IMR-90 (cell line): ENCODE data around the gene CA4. TPM values are rescaled to one million over a fixed set of nuclear protein-coding genes. Genes with fewer than 3 reads are reported as not detected.

ENCODE experiments used
- ATAC-seq: fragments of 200-7000 bp; cut with Tn5 transposase; 2 replicates; pipeline ENCODE4 v1.9.1; 2020; ENCODE audit warnings: low read depth, mild to moderate bottlenecking, moderate library complexity
- BruUV-seq: library from RNA; stranded (reverse); fragments of 400-500 nt; replicated peaks from 2 replicates; lab custom pipeline; 2021; lab: Mats Ljungman, UMichigan
- CTCF ChIA-PET: fragments of 300-600 bp; formaldehyde crosslinking; extraction: SDS; loops from one replicate; lab custom pipeline; 2021; ENCODE audit warnings: antibody characterized with exemption; lab: Yijun Ruan, JAX
- POLR2A ChIA-PET: fragments of 300-600 bp; sonication (Branson Sonifier 250); formaldehyde crosslinking; loops from one replicate; lab custom pipeline; 2022; ENCODE audit warnings: antibody characterized with exemption; ENCODE audit not compliant: unreplicated experiment; lab: Charles Lee
- DNase-seq: peaks from one replicate; pipeline ENCODE4 v3.0.0; 2013
- H2AFZ ChIP-seq: replicated peaks from 2 replicates; pipeline ENCODE3; 2013; ENCODE audit warnings: low read length, mild to moderate bottlenecking; ENCODE audit not compliant: poor library complexity
- H2AK5ac ChIP-seq: 2 replicates; pipeline ENCODE4 v1.6.1; 2013; ENCODE audit warnings: low read depth, low read length, inconsistent platforms
- H2AK9ac ChIP-seq: replicated peaks from 2 replicates; pipeline ENCODE3; 2013; ENCODE audit warnings: mild to moderate bottlenecking, low read depth, low read length, moderate library complexity; ENCODE audit not compliant: poor library complexity
- H2BK120ac ChIP-seq: 2 replicates; pipeline ENCODE4 v1.6.1; 2013; ENCODE audit warnings: low read depth, low read length, inconsistent platforms
- H2BK15ac ChIP-seq: 3 replicates; pipeline ENCODE4 v1.6.1; 2013; ENCODE audit warnings: low read depth, low read length, inconsistent platforms
- H2BK20ac ChIP-seq: 2 replicates; pipeline ENCODE4 v1.6.1; 2013; ENCODE audit warnings: low read depth, mild to moderate bottlenecking, inconsistent platforms, low read length, moderate library complexity
- H2BK5ac ChIP-seq: 2 replicates; pipeline ENCODE4 v1.6.1; 2013; ENCODE audit warnings: mild to moderate bottlenecking, low read depth, low read length, inconsistent platforms; ENCODE audit not compliant: poor library complexity, severe bottlenecking
- H3K14ac ChIP-seq: replicated peaks from 2 replicates; pipeline ENCODE4 v1.6.1; 2013; ENCODE audit warnings: low read depth, low read length, inconsistent platforms
- H3K18ac ChIP-seq: 2 replicates; pipeline ENCODE4 v1.6.1; 2013; ENCODE audit warnings: low read depth, low read length, control low read depth
- H3K23ac ChIP-seq: 2 replicates; pipeline ENCODE4 v1.6.1; 2013; ENCODE audit warnings: low read depth, low read length, inconsistent platforms
- H3K27ac ChIP-seq: 2 replicates; pipeline ENCODE4 v1.5.1; 2013; ENCODE audit warnings: mild to moderate bottlenecking, control low read depth, low read length; ENCODE audit not compliant: insufficient read depth
- H3K27me3 ChIP-seq: 2 replicates; pipeline ENCODE4 v1.6.1; 2013; ENCODE audit warnings: low read length; ENCODE audit not compliant: control insufficient read depth, insufficient read depth
- H3K36me3 ChIP-seq: 2 replicates; pipeline ENCODE4 v1.6.1; 2013; ENCODE audit warnings: low read length, mixed read lengths; ENCODE audit not compliant: control insufficient read depth, insufficient read depth
- H3K4ac ChIP-seq: 2 replicates; pipeline ENCODE4 v1.6.1; 2013; ENCODE audit warnings: low read depth, low read length, inconsistent platforms
- H3K4me1 ChIP-seq: 2 replicates; pipeline ENCODE4 v1.6.1; 2013; ENCODE audit warnings: low read length, mixed read lengths; ENCODE audit not compliant: control insufficient read depth, insufficient read depth
- H3K4me2 ChIP-seq: 2 replicates; pipeline ENCODE4 v1.6.1; 2013; ENCODE audit warnings: low read depth, mild to moderate bottlenecking, control low read depth, low read length, moderate library complexity
- H3K4me3 ChIP-seq: 2 replicates; pipeline ENCODE4 v1.5.1; 2013; ENCODE audit warnings: low read depth, mild to moderate bottlenecking, control low read depth, low read length, moderate library complexity; ENCODE audit not compliant: insufficient read depth
- H3K56ac ChIP-seq: 2 replicates; pipeline ENCODE4 v1.6.1; 2013; ENCODE audit warnings: low read length, inconsistent platforms; ENCODE audit not compliant: insufficient read depth; ENCODE audit errors: extremely low read depth
- H3K79me1 ChIP-seq, 2 experiments: 2 replicates each; pipeline ENCODE4 v1.6.1; 2013; ENCODE audit warnings: low read length in 2 of 2, inconsistent platforms in 1 of 2, low read depth in 1 of 2
- H3K9ac ChIP-seq: 2 replicates; pipeline ENCODE4 v1.6.1; 2013; ENCODE audit warnings: low read depth, low read length, control low read depth
- H3K9me1 ChIP-seq: 2 replicates; pipeline ENCODE4 v1.6.1; 2013; ENCODE audit warnings: low read length, inconsistent platforms; ENCODE audit not compliant: insufficient read depth
- H3K9me3 ChIP-seq: 2 replicates; pipeline ENCODE4 v1.6.1; 2013; ENCODE audit warnings: low read length; ENCODE audit not compliant: control insufficient read depth, insufficient read depth
- H4K20me1 ChIP-seq: 2 replicates; pipeline ENCODE4 v1.6.1; 2013; ENCODE audit warnings: low read length, inconsistent platforms; ENCODE audit not compliant: insufficient read depth
- H4K5ac ChIP-seq: 2 replicates; pipeline ENCODE4 v1.6.1; 2013; ENCODE audit warnings: mild to moderate bottlenecking, low read depth, low read length, control low read depth
- H4K8ac ChIP-seq, 2 experiments: 2 replicates each; pipeline ENCODE4 v1.6.1; 2013; ENCODE audit warnings: low read depth in 2 of 2, low read length in 2 of 2, control low read depth in 1 of 2, inconsistent platforms in 1 of 2
- H4K91ac ChIP-seq: 2 replicates; pipeline ENCODE4 v1.6.1; 2013; ENCODE audit warnings: low read depth, low read length, inconsistent platforms; ENCODE audit not compliant: insufficient read depth
- BHLHE40 ChIP-seq: fragments of 150-350 bp; IDR thresholded peaks from 2 replicates; pipeline ENCODE4 v1.6.1; 2016; ENCODE audit warnings: mild to moderate bottlenecking, low read depth, low read length
- CEBPB ChIP-seq: IDR thresholded peaks from 2 replicates; pipeline ENCODE4 v1.6.1; 2012; ENCODE audit warnings: low read depth, low read length, improper control_type of control experiment
- CHD1 ChIP-seq: IDR thresholded peaks from 2 replicates; pipeline ENCODE4 v1.6.1; 2012; ENCODE audit warnings: low read depth, low read length, improper control_type of control experiment
- FOS ChIP-seq: fragments of 150-350 bp; IDR thresholded peaks from 2 replicates; pipeline ENCODE4 v1.6.1; 2016; ENCODE audit warnings: low read depth, low read length
- MAFK ChIP-seq: IDR thresholded peaks from 2 replicates; pipeline ENCODE4 v1.6.1; 2012; ENCODE audit warnings: low read depth, low read length, improper control_type of control experiment
- MAZ ChIP-seq: IDR thresholded peaks from 2 replicates; pipeline ENCODE4 v1.6.1; 2012; ENCODE audit warnings: low read depth, mild to moderate bottlenecking, low read length, improper control_type of control experiment, moderate library complexity, borderline replicate concordance
- MXI1 ChIP-seq: IDR thresholded peaks from 2 replicates; pipeline ENCODE4 v1.6.1; 2012; ENCODE audit warnings: low read depth, mild to moderate bottlenecking, low read length, moderate library complexity, borderline replicate concordance
- NFE2L2 ChIP-seq: fragments of 150-350 bp; IDR thresholded peaks from 2 replicates; pipeline ENCODE4 v1.6.1; 2016; ENCODE audit warnings: low read depth, mild to moderate bottlenecking, low read length
- POLR2A ChIP-seq: IDR thresholded peaks from 2 replicates; pipeline ENCODE4 v1.6.1; 2012; ENCODE audit warnings: mild to moderate bottlenecking, low read depth, low read length
- RAD21 ChIP-seq: IDR thresholded peaks from 2 replicates; pipeline ENCODE4 v1.6.1; 2012; ENCODE audit warnings: low read length, improper control_type of control experiment
- RCOR1 ChIP-seq: IDR thresholded peaks from 2 replicates; pipeline ENCODE4 v1.6.1; 2012; ENCODE audit warnings: mild to moderate bottlenecking, low read length, improper control_type of control experiment; ENCODE audit not compliant: insufficient replicate concordance
- RFX5 ChIP-seq: IDR thresholded peaks from 2 replicates; pipeline ENCODE4 v1.8.0; 2012; ENCODE audit warnings: low read depth, mild to moderate bottlenecking, low read length, moderate library complexity
- SMC3 ChIP-seq: fragments of 150-350 bp; IDR thresholded peaks from 2 replicates; pipeline ENCODE4 v1.6.1; 2016; ENCODE audit warnings: low read depth, mild to moderate bottlenecking, antibody characterized with exemption, low read length, moderate library complexity
- WGBS, 2 experiments: methylation state at CpG; one replicate each; pipeline versions ENCODE4 v1.1.5 to v1.1.7; 2013; ENCODE audit warnings: missing lambda C conversion rate in 2 of 2; ENCODE audit not compliant: insufficient read length in 1 of 2; ENCODE audit errors: extremely low coverage in 2 of 2; 5-methylcytosine and 5-hydroxymethylcytosine counted together
- dilution Hi-C: fragments of 300-500 bp; cut with HindIII; formaldehyde crosslinking; loops from one replicate; pipeline ENCODE4 v1.14.3; 2018; ENCODE audit warnings: low sequenced_read_pairs; ENCODE audit not compliant: unreplicated experiment
- in situ Hi-C: fragments of 300-500 bp; cut with MboI; formaldehyde crosslinking; loops from 3 replicates; pipeline ENCODE4 v1.14.3; 2019; ENCODE audit warnings: low sequenced_read_pairs, inconsistent platforms, mixed read lengths
- intact Hi-C: fragments of 100-400 bp; cut with micrococcal nuclease; formaldehyde crosslinking; loops from 2 replicates; pipeline ENCODE4 v1.10.0; 2022
- polyA plus RNA-seq, 3 experiments: library from polyadenylated mRNA; depleted of rRNA; stranded (reverse); fragments of >200 nt; gene quantifications; 2 replicates each; pipeline ENCODE4 v1.2.3, GENCODE V29; 2012; ENCODE audit warnings: low replicate concordance in 1 of 3
- total RNA-seq: library from RNA; depleted of rRNA; stranded (reverse); fragments of >200 nt; gene quantifications from 2 replicates; pipeline ENCODE4 v1.2.3, GENCODE V29; 2012
- TF ChIP-seq, protein P1 (sequence below): conservative IDR thresholded peaks from 2 replicates; pipeline ENCODE4 v1.5.1; 2012; ENCODE audit warnings: mild to moderate bottlenecking, low read depth, low read length, improper control_type of control experiment

CA4 gene
- total and polyA plus RNA-seq, 2 of the 4 experiments (the other 2 are of a cell fraction) = not detected

DNA sequence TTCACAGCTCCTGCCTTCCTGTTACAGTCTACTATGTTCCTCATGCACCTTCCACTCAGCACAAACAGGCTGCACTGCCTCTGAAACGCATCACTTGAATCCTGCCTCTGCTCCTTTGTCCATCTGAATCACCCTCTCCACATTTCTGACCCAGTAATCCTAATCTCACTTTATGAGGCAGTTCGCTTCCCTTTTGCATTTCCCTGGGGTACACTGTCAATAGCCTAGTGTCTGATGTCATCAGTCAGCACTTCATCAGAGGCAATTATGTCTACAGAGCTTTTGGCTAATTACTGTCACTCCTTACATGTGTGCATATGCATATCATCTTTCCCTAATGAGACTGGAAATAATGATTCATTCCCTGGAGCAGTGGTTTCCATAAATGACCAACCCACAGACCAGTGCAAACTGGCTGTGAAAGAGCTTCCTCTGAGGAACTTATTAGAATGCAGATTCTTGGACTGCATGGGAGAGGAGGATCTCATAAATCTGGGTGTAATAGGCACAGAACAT, 23.6 kb downstream of the CA4 start:
- no peak overlapping the region for H2AK5ac ChIP-seq
- no peak overlapping the region for H4K8ac ChIP-seq
- H3K4ac ChIP-seq = no peak overlapping the region
- peaks cover 16% of the 10 kb centered on the region for H3K9me1 ChIP-seq
- no peak overlapping the region for H2BK5ac ChIP-seq
- H3K9me3 ChIP-seq = no peaks in the 10 kb centered on the region
- TF ChIP-seq BHLHE40 = no peak
- no peak for TF ChIP-seq CHD1
- TF ChIP-seq CEBPB = no peak
- TF ChIP-seq RAD21 = no peak
- TF ChIP-seq POLR2A = no peak
- no peak for TF ChIP-seq MAFK
- no peak for TF ChIP-seq RCOR1
- TF ChIP-seq FOS = no peak
- no peak for TF ChIP-seq NFE2L2
- TF ChIP-seq, protein P1, sequence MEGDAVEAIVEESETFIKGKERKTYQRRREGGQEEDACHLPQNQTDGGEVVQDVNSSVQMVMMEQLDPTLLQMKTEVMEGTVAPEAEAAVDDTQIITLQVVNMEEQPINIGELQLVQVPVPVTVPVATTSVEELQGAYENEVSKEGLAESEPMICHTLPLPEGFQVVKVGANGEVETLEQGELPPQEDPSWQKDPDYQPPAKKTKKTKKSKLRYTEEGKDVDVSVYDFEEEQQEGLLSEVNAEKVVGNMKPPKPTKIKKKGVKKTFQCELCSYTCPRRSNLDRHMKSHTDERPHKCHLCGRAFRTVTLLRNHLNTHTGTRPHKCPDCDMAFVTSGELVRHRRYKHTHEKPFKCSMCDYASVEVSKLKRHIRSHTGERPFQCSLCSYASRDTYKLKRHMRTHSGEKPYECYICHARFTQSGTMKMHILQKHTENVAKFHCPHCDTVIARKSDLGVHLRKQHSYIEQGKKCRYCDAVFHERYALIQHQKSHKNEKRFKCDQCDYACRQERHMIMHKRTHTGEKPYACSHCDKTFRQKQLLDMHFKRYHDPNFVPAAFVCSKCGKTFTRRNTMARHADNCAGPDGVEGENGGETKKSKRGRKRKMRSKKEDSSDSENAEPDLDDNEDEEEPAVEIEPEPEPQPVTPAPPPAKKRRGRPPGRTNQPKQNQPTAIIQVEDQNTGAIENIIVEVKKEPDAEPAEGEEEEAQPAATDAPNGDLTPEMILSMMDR = no peak
- TF ChIP-seq SMC3 = no peak
- no peak for TF ChIP-seq RFX5
- TF ChIP-seq MAZ = no peak
- TF ChIP-seq MXI1 = no peak
- H2BK15ac ChIP-seq = no peak overlapping the region
- H3K14ac ChIP-seq = no peak overlapping the region
- H2BK120ac ChIP-seq = no peak overlapping the region
- ATAC-seq (no peak; the same call in 1 of the 2 replicates), DNase-seq (peak; percentile 24)
- no peaks in the 10 kb centered on the region for H3K79me1 ChIP-seq
- BruUV-seq = no TSS peak
- H4K5ac ChIP-seq = no peak overlapping the region
- CTCF ChIA-PET = no interaction called here
- intact Hi-C loops (loop anchor here (2.0 kb wide), 1 partner anchor 31 kb away; no protein-coding TSS in a partner anchor), dilution Hi-C loops (no loop called here), in situ Hi-C loops (no loop called here)
- H3K56ac ChIP-seq = no peak overlapping the region
- no peak overlapping the region for H3K27ac ChIP-seq
- H3K36me3 ChIP-seq = peaks cover 6% of the 10 kb centered on the region
- 73% methylated on average over 2 of the region's 2 CpGs; no CpG with 5 or more reads in 1 of the 2 experiments for WGBS, 2 experiments
- POLR2A ChIA-PET = no interaction called here
- no peak overlapping the region for H2BK20ac ChIP-seq
- no peaks in the 10 kb centered on the region for H3K27me3 ChIP-seq
- H3K23ac ChIP-seq = no peak overlapping the region
- H2AFZ ChIP-seq = no peak overlapping the region
- H4K91ac ChIP-seq = no peak overlapping the region
- peaks cover 8% of the 10 kb centered on the region for H3K4me1 ChIP-seq
- H2AK9ac ChIP-seq = no peak overlapping the region
- H3K4me2 ChIP-seq = no peak overlapping the region
- H3K18ac ChIP-seq = no peak overlapping the region
- no peak overlapping the region for H3K9ac ChIP-seq
- H3K4me3 ChIP-seq = no peak overlapping the region
- no peaks in the 10 kb centered on the region for H4K20me1 ChIP-seq
